NK-92 (cell line): ENCODE measurements around the gene OTOG.

Source experiments
- DNase-seq: peaks from one replicate; lab custom pipeline; 2025; ENCODE audit not compliant: unreplicated experiment; lab: John Stamatoyannopoulos, UW

Gene OTOG

DNA sequence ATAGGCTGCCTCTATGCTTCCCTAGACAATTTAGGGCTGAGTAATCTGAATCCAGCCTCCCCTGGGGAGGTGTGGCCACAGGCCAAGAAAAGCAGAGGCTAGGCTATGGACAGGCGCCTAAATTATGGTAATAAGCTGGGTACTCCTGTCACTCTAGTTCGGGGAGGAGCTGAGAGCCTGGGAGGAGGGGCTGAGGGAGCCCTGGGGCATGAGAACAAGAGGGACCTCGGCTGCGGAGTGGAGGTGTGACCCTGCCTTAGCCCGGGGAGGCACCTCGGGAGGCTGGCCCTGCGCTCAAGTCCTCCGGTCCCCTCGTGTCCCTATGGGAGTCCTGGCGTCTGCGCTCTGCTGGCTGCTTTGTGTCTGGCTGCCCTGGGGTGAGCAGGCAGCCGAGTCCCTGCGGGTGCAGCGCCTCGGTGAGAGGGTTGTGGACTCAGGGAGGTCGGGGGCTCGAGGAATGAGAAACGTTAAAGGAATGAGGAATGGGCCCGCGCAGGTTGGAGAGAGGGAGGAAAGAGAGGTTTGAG lies at the start of gene OTOG:
TSS of gene OTOG (plus strand) at position 209 of the 527 bp plus-strand sequence. CDS start at position 323, 114 bp downstream.
- no peak for DNase-seq

DNA sequence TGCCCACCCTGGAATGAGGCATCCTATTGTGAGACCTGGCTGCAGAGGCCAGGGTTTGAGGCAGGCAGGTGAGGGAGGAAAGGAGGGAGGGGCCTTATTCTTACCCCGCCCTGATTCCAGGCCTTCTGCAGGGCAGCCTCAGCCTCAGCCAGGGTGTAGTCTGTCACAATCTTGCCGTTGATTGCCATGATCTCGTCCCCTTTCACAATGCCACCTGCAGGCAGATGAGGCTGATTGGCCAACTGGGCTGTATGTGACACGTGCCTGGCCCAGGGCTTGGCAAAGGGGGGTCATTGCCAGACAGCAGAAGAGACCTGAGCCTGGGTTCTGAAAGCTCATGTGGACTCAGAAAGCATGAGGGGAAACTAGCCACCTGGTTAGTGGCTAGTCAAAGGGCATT lies 49.0 kb upstream of the OTOG start:
- no peak for DNase-seq

DNA sequence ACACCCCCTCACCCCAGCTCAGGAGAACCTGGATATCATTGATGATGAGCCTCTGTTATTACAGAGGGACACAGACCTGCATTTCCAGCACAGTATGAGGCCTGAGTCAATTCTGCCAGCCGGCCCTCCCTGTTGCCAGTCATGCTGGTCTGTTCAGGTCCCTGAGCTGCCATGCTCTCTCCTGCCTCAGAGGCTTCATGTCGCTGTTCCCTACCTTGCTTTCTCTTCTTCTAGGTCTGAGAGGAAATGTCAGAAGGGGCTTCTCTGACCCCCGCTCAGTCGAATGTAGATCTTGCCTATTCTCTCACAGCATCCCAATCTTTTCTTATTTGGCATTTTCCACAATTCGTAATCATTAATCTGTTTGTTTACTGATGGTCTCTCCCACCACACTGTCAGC lies 48.6 kb upstream of the OTOG start:
- no peak for DNase-seq

DNA sequence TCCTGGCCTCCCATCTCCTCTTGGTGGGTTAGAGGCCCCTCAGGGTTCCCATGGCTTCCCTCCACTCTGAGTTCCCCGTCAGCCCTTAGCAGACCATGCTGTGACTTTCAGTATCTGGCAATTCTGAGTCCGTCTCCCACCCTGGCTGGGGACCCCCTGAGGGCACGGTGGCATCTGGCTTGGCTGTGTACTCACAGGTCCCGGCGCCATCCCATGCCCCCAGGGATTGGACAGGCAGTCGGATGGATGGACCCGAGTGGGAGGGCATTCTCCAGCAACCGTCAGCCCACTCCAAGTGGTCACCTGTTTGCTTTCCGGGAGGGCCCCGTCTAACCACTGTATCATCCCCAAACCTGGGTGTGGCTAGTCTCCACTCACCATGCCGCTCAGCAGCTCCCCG lies 46.4 kb upstream of the OTOG start:
- no peak for DNase-seq

- DNase-seq = no peak
These were observed 44.4 kb upstream of the OTOG start for GRCh38 chr11:17502630-17503029.

DNA sequence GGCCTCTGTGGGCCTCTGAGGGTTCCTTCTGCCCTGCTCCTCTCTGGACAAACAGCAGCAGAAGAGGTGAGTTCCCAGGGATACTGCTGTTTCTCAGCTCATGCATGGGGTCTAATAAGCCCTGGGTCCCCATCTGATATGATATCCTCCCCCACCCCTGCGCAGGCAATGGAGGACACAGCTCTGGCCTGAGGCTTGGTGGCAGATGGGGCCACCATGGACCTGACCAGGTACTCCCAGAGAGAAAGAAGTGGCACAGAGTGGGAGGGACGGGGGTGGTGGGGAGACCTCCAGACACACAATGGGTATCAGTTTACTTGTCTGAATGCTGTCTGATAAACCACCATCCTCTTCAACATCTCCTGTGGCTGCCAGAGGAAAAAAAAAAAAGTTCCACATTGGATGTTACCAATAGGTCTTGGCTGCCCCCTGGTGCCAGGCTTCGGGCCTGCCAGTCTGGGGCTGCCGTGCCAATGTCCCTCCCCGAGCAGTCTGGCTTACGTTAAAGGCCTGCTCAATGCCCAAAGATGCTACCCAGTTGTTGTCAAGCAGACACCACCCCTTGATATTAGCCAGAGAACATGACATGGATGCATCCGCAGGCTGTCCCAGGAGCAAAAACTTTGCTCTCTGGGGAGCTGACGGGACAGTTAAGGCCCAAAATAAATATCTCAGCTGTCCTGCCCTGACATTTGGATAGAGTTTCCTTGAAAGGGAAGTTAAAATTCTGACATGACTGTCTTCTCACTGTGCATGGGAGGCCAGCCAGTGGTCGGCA lies 42.5 kb upstream of the OTOG start:
- DNase-seq = no peak

- no peak for DNase-seq
These were observed 41.9 kb upstream of the OTOG start for GRCh38 chr11:17505146-17505545.

- DNase-seq = no peak
These were observed 40.7 kb upstream of the OTOG start for GRCh38 chr11:17506314-17506713.

DNA sequence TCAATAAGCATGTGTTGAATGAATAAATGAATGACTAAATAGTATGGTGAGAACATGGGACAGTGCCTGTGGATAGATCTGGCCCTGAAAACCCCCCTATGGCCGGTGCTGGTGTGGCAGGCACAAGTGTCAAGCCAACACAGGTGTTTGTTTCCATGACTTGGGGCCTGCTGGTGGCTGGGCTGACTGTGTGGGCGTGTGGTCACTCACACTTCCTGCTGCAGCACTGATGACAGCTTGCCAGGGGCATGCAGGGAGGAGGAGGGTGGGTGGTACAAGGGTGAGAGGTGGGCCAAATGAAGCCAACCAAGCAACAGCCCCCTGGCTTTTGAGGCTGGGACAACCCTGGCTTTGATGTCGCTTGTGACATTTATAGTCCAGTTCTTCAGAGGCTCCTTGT lies 40.1 kb upstream of the OTOG start:
- no peak for DNase-seq

GRCh38 chr11:17507773-17508172 lies 39.3 kb upstream of the OTOG start:
- no peak for DNase-seq

DNA sequence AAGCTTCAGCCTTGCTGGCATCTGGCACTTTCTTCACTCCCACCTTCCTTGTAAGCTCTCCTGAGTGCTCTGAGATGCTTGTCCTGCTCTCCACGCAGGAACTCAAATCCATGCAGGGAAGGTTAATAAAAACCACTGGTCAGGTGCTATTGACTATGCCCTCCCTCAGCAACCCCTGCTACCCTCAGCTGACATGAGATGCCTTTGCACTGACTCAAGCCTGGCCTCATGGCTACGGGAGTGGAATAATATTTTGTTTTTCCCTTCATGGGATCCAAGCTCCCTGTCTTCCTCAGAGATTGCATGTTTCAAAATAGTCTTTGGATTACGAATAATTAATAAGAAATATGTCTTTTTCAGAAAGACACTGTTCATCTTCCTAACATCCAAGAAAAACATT lies 38.8 kb upstream of the OTOG start:
- no peak for DNase-seq

DNA sequence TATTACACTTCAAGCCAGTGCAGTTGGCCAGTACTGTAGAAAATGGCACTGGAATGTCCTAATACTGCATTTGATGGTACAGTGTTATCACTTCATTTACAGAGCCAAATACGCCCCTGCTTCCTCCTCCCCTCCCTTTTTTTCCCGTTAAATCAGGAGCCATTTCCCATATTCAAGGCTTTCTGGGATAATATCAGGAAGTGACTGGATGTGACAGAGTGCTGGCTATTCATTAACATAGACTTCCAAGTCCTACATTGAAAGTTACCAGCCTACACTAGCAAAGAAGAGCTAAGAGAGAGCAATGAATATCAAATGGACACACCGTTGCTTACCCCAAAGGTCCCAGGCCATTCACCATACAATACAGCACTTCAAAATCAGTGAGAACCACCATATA lies 38.3 kb upstream of the OTOG start:
- no peak for DNase-seq

DNA sequence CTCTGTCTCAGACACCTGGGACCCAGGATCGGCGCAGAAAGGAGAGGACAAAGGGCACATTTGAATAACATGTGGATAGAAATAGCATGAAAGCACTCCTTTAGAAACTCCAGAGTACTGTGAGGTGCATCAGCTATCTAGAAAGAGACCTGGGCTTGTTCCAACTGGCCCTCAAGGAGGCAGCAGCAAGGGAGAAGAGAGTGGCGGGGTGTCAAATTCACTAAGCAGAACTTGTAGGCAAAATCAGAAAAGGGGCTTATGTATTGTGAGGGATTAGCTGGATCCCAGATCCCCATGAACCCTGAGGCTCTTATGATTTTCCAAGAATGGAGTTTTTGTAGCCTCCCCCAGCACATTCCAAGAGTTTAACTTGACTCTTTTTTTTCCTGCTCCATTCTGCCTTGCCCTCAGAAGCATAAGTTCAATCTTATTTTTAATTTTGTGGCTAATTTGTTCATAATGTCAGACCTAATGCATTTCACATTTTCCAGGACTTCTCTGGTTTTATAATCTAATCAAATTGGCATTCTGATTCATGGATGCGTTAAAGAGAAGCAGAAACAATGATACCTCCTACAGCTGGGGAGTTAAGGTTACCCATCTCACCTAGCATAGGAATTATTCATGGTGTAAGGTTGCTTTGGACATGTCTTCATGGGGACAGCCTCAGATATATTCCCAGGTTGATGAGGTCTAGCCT lies 36.4 kb upstream of the OTOG start:
- no peak for DNase-seq

DNA sequence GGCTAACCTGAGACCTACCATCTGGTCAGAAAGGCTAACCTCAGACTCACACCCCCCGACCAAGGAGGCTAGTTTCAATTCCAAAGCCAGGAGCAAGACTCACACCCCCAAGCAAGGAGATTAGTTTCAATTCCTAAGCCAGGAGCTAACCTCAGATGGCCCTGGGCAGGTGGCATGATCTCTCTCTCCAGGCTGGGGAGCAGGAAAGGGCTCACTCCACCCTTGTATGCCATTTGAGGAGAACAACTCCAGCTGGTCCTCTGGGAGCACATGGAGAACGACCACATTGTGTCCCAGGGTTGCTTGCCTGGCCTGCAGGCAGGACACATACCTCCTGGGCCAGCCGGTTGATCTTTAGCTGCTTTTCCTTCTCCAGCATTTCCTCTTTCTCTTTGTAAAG lies 35.5 kb upstream of the OTOG start:
- no peak for DNase-seq

- no peak for DNase-seq
These were observed 35.0 kb upstream of the OTOG start for GRCh38 chr11:17512101-17512500.

- DNase-seq = no peak
These were observed 33.2 kb upstream of the OTOG start for GRCh38 chr11:17513853-17514252.

DNA sequence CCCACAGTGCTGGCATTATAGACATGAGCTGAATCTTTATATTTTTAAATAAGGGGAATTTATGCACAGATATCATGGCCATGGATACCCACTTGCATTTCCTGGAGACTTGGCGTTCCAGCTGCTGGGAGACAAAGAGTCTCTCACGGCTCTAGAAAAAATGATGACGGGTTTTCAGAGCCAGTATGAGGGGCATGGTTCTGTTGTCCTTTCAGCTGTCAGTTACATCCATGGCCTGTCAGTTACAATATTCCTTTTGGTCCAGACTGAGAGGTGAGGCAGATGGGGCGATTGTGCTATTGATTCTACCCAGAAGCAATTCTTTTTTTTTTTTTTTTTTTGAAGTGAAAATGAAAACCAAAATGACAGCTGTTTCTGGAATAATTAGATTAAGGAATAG lies 32.6 kb upstream of the OTOG start:
- no peak for DNase-seq

GRCh38 chr11:17515443-17516176 lies 31.4 kb upstream of the OTOG start:
- DNase-seq = no peak

GRCh38 chr11:17516551-17517150 lies 30.4 kb upstream of the OTOG start:
- DNase-seq = no peak

- DNase-seq = no peak
These were observed 29.9 kb upstream of the OTOG start for GRCh38 chr11:17517186-17517585.

DNA sequence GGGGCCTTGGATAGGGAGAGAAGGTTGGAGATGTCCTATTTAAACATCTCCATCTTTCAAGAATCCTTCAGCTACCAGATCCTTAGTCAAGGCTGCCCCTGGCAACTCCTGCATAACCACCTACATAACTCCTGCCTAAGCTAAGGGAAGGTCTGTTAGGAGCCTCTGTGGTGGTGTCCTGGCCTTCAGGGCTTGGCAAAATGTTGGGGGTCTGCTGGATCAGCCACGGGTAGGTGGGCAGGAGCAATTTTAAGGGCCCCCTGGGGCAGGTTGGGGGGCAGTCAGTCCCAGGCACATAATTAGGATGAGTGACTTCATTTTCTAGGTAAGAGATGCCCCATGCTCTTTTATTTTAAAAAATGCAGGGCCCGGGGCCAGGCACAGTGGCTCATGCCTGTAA lies 28.7 kb upstream of the OTOG start:
- no peak for DNase-seq
